GM04504 (cell line): ENCODE data around the gene HEPACAM2.

Experiments
- DNase-seq: peaks from one replicate; pipeline ENCODE4 v3.0.0-alpha.2; 2012; ENCODE audit warnings: low read depth

The HEPACAM2 gene

DNA sequence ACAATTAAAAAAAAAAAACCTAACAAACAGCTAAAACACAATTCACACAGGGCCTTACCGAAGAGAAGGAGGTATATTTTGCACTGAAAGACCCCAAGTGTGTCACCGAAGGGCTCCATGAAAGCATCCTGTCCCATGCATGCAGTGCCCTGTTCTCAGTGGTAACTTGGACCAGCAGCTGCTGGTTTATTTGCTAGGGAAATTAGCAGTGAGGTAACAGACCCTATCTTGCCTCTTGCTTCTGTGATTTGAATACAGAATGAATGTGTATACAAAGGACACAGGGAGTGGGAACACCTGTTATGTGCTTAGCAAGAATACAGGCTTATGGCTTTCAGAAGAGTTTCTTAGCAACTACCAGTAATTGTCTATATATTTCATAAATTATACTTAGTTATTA is at the start of gene HEPACAM2:
Gene HEPACAM2 (minus strand): TSS at position 160 of the 400 bp plus-strand sequence.
- no peak for DNase-seq

DNA sequence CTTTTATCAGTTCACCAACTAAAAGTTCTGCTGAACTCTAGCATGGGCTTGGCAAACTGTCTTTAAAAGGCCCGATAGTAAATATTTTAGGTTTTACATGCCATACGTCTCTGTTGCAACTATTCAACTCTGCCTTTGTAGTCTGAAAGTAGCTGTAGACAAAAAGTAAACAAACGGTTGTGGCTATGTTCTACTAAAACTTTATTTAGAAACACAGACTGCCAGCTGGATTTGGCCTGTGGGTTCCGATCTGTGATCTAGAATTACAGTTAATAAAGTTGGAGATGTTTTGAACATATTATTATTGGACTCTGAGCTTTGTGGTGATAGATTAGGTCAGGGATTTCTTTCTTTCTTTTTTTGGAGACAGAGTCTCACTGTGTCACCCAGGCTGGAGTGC is 39.0 kb upstream of the HEPACAM2 start:
- no peak for DNase-seq

DNA sequence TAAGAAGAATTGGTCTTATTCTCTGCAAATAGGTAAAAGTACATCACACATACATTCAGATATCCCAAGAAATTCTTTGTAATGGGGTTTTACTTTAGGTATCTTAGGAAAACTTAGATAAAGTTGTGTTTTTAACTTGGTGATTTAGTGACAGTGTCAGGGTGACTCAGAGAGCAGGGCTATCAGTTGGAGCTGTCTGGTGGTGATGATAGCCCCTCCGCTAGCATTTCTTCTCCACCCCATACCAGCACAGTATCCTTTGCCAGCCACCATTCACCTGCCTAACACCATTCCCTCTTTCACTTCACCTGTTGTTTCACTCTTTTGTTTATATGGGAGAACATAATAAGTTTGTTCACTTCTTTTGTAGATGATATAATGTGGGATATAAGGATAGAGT is 36.3 kb upstream of the HEPACAM2 start:
- no peak for DNase-seq

DNA sequence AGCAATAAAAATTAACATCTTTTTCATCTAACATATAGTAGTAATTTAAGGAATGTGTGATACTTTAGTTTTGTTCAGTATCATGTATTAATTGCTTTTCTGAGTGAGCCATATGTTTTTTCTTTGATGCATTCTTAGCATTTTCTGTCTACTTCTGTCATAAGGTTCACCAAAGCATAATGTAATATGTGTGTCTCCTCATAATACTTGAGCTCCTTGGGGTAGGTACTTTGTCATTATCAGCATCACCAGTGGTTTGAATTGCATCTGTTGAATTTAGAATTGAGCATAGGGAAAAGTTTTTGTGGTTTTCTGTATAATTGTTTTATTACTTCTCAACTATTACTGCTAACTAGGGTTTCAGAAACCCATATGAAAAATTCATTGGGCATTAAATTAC is 32.4 kb upstream of the HEPACAM2 start:
- no peak for DNase-seq

DNA sequence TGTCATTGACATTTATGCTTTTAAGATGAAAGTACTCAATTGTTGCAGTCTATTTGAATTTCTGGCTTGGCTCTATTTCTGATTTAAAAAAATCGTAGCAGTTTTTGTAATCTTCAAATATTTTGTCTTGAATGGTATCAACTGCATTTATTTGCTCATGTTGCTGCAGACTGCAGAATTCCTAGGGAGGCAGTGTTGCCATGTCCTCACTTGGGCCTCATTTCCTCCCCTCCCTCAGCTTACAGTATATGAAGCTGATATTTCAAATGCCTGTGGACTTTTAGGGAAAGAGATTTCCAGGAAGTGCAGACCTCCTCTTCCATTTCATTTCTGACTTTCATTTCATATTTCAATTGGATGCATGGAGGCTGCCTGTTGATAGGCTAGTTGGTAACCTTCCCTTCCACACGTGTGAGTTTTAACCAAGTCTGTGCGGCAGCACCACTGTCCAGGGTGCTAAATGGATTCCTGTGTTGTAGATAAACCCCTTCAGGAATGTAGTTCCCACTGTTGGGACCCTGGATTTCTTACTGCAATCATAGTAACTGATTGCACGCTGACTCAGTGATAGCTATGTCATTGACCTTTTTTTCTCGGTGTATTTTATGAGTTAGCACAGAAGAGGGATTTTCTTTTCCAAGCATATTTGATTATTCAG is 23.4 kb upstream of the HEPACAM2 start:
- no peak for DNase-seq

DNA sequence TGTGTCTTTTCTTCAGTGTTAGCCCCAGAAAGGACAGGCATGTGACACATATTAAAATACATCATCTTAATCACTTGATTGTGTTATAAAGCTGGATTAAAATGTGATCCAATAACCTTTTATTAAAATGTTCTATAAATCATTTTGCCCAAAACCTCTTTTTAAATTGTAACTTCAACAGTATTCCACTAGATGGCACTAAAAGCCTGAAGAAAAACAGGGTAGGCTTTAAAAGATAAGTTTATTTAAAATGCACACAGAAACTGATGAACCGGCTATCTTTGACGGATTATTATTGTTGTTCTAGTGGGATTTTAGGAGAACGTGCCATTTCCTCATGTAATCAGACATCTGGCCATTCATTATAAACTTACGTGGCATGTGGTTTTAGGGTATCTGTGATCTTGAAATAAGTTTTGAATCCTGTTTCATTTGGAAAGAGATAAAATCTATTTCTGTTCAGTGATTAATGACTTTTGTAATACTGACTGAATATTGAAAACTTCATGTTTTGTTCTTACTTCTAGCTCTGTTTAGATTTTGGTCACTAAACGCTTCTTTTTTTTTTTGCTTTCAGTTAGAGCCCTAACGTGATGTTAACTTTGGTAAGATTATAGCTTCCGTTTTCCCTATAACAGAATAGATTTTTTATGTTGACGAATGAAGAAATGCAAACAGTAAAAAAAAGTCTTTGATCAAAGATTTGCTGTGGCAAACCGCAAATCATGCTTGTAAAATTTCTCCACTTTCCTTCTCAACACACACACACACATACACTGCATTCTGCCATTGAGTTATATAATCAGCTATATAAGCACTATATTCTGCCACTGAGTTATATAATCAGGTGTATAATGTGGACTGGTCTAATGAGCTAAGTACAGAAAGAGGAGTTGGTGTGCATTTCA is 19.5 kb upstream of the HEPACAM2 start:
- DNase-seq, result no peak

DNA sequence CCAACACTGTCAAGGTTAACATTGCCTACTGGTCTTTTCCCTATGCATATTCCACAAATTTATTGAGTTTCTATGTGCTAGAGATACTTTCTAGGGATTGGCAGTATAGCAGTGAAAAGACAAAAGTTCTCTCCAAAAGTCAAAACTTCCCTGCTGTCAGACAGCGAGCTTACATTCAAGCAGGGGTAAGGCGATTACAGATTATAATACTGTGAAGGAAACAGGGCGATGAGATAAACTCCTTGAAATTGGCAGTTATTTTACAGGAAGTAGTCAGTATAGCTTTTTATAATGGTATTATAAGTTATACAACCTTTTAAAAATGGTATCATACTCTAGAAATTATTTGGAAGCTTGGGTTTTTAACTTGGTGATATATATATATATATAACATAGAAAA is 15.8 kb upstream of the HEPACAM2 start:
- no peak for DNase-seq

DNA sequence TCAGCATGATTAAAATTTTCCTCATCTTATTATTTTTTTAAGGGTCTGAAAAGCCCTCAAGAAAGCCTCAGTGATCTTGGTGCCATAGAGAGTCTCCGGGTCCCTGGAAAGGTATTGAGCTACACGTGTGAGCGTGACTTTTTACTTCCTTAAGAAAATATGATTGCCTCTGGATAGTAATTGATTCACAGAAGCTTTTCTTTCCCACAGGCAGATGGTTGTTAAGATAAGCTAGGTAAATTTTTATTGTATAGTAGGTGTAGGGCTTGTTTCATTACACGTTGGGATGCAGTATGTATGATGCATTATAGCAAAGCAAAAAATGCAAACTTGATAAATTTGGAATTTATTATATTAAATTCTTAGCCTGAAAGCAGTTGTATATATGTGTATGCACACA is 13.6 kb upstream of the HEPACAM2 start:
- DNase-seq, result no peak

DNA sequence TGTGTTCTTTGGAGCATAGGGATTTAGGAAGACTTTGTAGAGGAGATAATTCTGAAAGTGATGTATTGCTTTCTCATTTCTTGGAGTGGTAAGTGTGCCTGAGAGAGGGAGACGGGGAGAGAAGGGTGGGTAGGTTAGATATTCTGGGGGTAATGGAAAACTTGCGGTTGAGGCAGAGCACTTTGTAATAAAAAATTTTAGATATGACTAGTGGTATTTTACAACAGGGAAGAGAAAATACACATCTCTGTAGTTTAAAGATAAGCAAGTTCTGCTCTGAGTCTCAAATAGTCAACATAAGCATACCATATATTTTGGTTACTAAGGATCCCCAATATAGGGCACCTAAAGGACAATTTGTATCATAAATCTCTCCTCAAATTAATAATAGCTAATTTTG is 12.5 kb upstream of the HEPACAM2 start:
- DNase-seq, result no peak

DNA sequence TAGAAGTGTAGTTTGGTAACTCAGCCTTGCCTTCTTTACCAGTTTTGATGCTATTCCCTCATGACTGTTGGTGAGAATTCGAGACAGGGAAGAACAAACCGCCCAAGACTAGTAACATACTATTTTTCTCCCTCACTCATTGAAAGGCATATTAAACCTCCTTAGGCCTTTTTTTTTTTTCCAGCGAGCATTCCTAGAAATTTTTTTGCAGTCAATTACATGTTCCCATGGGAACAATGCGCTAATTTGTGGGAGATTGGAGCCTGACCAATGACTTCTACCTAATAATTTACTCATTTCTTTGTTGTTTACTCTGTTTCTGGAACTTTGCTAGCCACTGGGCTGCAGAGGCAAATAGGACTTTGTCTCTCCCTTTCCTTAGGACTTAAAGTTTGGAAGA is 11.9 kb upstream of the HEPACAM2 start:
- DNase-seq, result no peak

DNA sequence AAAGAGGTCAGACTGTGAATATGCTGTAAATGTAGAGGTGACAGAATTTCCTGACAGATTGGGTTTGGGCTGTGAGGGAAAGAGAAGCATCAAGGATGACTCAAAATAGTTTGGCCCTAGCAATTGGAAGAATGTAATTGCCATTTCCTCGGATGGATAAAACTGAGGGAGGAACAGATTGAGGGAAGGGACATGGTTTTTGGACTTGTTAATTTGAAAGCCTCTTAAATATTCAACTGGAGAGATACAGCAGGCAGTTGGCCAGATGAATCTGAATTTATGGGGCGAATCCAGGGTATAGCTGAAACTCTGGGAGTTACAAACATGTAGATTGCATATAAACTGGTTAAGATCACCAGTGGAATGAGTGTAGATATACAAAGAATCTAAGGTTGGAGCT is 9.3 kb upstream of the HEPACAM2 start:
- DNase-seq, result no peak

DNA sequence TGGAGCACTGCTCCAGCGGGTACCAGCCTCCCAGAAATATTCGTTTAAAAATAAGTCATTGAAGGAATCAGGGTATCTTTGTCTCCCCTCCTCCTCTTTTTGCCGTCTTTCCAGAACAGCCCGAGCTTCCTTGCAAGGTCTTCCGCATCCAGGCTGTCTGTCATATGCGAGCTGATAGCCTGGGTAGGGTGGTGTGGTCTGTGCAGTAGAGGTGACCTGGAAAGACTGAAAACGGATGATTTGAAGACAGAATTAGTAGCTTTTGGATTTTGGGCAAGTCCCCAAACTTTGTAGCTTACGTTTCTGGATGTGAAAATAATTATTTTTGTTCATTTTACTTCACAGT is 6.4 kb upstream of the HEPACAM2 start:
- no peak for DNase-seq

DNA sequence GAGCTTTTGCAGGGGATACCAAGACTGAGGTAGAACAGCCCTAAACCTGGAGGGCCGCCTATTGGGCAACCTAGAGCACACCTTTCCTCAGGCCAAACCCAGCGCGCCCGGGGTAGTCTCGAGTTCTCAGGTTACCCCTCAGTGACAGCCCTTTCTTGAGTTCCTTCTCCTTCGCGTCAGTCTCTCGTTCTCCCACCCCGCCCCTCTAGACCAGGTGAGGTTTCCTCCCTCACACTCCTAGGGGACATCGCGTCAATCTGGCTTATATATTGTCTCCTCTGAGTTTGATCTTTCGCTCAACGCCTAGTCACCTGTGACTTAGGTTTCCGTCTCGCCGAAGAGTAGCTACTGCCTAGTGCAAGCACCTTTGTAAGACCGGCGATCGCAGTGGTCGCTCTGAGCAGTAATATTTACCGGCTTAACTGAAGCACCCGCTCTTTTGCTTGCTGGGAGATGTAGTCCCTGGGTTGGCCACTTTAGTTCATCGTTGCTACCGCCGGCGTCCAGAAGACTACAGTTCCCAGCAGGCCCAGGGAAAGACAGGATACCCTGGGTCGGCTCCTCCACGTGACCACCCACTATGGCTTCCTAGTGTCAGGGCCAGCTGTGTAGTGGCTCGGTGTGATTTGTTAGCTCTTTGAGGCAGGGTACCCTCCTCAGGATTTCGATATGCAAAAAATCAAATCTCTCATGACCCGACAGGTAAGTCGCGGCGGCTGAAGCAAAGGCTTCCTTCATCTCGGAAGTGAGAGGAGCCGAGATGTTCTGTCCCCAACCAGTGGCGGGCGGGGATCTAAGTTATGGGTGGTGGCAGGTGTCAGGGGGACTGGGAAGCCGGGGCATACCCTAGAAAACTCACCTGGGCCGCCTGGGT is 5.8 kb upstream of the HEPACAM2 start, which contains the start of gene VPS50:
Gene VPS50 (plus strand): TSS at position 568 of the 874 bp plus-strand sequence. CDS start 102 bp downstream, at position 670.
- peak; percentile 90 for DNase-seq

DNA sequence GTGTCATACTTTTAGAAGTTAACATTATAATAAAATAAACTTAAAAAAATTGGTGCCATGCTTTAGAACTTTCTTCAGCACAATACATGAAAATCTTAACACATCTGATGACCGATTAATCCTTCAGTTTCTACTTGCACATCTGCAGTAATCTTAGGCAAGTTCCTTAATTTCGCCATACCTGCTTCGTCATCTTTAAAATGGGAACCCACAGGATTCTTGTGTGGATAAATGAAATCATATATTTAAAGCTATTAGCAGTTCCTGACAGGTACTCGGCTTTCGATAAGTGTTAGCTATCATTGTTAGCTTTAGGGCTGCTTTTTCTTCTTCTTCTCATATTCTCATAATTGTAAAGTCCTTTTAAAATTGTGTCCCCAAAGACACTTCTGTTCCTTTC is 5.0 kb upstream of the HEPACAM2 start:
- no peak for DNase-seq

DNA sequence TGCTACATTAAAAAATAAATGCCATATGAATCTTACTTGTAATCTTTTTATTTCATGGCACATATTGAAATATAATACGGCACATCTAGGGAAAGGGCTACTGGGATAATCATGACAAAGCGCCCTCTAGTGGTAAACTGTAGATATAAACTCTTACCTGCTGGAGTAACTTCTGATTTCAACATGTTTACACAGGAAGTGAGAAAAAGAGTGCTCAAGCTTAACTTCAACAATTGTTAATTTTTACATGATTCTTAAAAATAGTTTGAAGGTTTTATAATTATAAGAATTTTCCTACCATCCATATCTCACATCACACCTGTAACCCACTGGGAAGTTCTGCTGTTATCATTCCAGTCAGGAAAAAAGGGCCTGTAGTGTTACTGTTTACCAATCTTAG is 2.0 kb upstream of the HEPACAM2 start:
- DNase-seq, result peak; percentile 24

DNA sequence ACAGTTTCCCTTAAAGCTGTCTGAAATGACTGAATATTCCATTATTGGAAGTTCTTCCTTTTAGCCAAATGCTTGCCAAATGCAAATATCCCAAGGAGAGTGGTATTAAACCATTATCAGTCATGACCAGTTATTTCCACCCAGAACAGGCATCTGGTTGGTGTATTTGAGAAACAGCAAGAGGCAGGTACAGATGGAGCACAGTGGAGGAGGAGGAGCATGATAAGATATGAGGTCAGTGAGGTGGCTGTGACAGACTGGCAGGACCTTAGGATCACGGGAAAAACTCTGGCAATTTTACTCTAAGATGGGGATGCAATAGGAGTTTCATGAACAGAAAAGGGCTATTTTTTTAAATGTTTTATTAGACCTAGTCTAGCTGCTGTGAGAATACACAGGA is 6.4 kb downstream of the HEPACAM2 start:
- no peak for DNase-seq

DNA sequence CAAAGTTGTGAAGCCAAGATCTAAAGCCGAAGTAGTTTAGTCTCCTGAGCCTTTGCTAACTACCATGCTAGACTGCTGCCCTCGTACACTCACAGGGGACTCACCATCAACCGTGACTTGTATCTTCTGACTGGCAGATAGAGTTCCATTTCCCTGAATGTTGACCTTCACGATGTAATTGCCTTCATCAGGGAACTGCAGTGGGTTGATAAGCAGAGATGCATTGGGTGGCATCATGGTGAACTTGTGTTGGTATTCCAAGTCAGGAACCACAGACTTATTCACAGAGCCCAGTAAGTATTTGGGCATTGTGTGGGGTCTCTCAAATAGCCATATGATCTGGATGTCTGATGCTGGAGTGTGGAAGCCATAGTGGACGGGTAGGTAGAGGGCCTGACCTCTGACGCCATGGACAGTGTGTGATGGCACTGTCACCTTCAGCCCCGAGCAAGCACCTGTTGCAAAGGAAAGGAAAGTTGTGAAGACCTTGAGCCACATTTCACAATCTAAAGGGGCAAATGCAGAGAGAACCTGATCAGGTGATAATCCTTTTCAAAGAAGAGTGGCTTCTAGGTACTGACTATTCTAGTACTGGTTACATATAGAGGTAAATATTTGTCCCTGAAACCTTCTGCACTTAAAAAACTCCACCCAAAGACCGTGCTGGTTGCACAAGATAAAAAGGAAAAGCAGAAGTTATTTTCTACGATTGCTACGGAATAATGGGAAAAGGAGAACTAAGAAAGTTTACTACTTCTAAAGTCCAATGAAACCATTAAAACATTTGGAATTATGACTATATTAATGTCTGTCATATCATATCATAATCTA is 7.1 kb downstream of the HEPACAM2 start:
- no peak for DNase-seq

DNA sequence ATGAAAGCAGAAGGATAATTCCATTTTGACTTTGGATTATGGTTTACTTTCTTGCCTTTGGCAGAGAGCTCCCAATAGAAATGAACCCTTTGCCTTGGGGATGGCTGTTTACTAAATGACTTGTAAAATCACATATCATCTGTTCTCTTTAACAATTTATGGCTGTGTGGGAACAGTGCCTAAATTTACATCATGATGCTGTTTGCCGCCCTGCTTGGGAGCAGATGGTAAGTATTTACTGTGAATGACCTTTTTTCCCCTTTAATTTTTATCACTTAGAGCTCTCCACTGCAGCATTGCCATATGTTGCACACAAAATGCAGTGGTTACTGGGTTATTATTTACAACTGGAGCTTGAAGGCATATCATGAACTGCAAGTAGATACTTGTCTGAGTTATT is 13.4 kb downstream of the HEPACAM2 start:
- DNase-seq, result no peak

DNA sequence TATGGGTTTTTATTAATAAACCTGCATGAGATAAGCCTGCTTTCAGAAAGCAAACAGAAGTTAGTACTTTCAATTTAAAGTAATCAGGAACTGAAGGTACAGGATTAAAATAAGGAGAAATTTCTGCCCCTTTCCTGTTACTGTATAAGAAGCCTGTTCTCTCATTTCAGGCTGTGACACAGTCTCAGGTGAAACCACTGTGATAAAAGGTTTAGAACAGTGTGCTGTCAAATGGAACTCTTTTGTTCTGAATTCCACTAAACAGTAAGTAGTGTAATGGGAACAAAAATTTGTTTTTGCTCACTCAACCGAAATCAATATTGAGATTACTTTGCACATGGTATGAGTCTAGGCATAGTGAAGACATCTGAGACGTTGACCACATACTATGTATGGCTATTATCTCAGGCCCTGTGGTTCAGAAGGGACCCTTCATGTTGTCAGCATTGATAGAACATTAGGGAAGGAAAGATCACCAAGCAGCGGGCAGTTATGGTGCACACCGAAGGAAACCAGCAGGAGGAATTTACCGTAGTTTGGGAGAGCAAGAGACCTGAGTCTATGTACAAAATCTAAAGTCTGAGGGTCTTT is 14.9 kb downstream of the HEPACAM2 start:
- DNase-seq, result no peak

DNA sequence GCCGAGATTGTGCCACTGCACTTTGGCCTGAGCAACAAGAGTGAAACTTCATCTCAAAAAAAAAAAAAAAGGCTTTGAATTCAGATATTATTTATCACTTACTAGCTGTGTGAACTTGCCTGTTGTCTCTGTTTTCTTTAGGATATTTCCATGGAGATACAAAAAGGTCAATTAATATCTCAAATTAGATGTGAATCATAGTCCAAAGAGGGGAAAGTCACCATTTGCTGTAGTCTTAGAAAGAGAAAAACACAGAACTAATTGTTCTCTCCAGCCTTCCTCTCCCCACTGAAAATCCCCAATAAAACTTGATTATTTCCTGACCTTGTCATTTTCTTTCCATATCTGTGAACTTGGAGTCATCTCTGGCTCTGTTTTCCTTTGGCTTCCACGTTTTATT is 21.2 kb downstream of the HEPACAM2 start:
- DNase-seq, result no peak

DNA sequence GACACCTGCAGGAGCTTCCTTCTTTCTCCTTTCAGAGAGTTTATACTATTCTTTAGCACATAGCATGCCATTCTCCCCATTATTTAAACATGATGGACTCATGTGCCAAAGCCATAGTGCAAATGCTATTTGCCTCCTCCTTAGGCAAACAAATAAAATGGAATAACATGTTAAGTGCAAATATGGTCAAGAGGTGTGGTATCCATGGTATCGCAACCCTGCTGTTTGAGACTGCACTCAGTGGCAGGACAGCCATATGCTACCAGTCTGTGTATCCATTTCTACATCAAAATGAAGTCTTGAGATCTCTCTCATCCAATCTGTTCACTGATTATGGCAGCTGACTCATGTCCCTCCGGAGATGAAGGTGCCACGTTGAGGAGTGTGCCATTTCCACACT is 22.8 kb downstream of the HEPACAM2 start:
- DNase-seq, result no peak
